IPS DF 6.9 (cell line): ENCODE data around the gene SPEG.
A peak's percentile ranks its signal among the peaks of the same experiment; 100 is the strongest.

ENCODE experiments used
- DNase-seq: peaks from one replicate; pipeline ENCODE4 v3.0.0-alpha.2; 2013; ENCODE audit warnings: low read depth, low spot score
- H3K27ac ChIP-seq: one replicate; pipeline ENCODE4 v1.5.1; 2013; ENCODE audit warnings: low read length, control low read depth
- H3K27me3 ChIP-seq: 2 replicates; pipeline ENCODE4 v1.6.1; 2013; ENCODE audit warnings: mild to moderate bottlenecking, low read length; ENCODE audit not compliant: control insufficient read depth, insufficient read depth
- H3K36me3 ChIP-seq: 2 replicates; pipeline ENCODE4 v1.6.1; 2013; ENCODE audit warnings: low read length; ENCODE audit not compliant: control insufficient read depth, insufficient read depth
- H3K4me1 ChIP-seq: 2 replicates; pipeline ENCODE4 v1.6.1; 2013; ENCODE audit warnings: low read length; ENCODE audit not compliant: control insufficient read depth, insufficient read depth
- H3K4me3 ChIP-seq: 2 replicates; pipeline ENCODE4 v1.5.1; 2013; ENCODE audit warnings: mild to moderate bottlenecking, low read length
- H3K9me3 ChIP-seq: 2 replicates; pipeline ENCODE4 v1.6.1; 2013; ENCODE audit warnings: low read length, inconsistent platforms; ENCODE audit not compliant: control insufficient read depth, insufficient read depth
- WGBS: extraction: QIAGEN DNeasy Blood & Tissue Kit; methylation state at CpG from one replicate; pipeline ENCODE4 v1.1.7; 2013; ENCODE audit warnings: mixed read lengths, missing lambda C conversion rate; ENCODE audit not compliant: insufficient read length, insufficient coverage; 5-methylcytosine and 5-hydroxymethylcytosine counted together

SPEG gene

GRCh38 chr2:219435701-219436100 lies 1.1 kb downstream of the SPEG start:
- Histone ChIP-seq H3K4me1 (0 out of 2 replicates have a peak, but pooled peaks cover under 1% of the 10 kb centered on the region), H3K36me3 (no peaks in the 10 kb centered on the region), H3K4me3 (no peak overlapping the region), H3K27ac (no peak overlapping the region), H3K27me3 (no peaks in the 10 kb centered on the region), H3K9me3 (no peaks in the 10 kb centered on the region)
- DNase-seq: no peak
- no CpG with 5 or more reads among the region's 6 CpGs for WGBS

GRCh38 chr2:219436491-219436890 lies 1.8 kb downstream of the SPEG start:
- H3K4me1 ChIP-seq: peaks cover 3% of the 10 kb centered on the region; the same call in 1 of the 2 replicates
- H3K27ac ChIP-seq: no peak overlapping the region
- no peaks in the 10 kb centered on the region for H3K9me3 ChIP-seq
- no peak for DNase-seq
- H3K27me3 ChIP-seq: peaks cover 5% of the 10 kb centered on the region; the same call in 1 of the 2 replicates
- no CpG with 5 or more reads among the region's 5 CpGs for WGBS
- H3K4me3 ChIP-seq: no peak overlapping the region
- H3K36me3 ChIP-seq: no peaks in the 10 kb centered on the region

DNA sequence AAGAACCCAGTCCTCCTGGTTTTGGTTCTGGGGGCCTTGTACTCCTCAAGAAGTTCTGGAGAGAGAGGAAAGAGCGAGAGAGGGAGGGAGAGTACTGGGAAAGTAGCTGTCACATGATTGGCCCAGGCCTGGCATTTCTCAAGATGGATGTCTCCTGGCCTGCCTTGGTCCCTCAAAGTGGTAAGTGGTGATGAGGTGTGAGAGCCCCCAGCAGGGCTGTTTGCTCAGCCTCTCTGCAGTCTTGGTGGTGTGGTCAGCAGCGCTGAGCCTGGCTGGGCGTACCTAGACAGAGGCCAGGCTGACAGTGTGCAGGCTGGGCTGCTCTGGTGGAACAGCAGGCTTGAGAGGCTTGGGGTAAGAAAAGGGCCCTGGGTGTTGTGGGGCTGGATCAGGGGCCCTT lies 2.5 kb downstream of the SPEG start:
- H3K4me3 ChIP-seq: no peak overlapping the region
- peaks cover 4% of the 10 kb centered on the region; the same call in 1 of the 2 replicates for H3K4me1 ChIP-seq
- WGBS: no CpG with 5 or more reads among the region's 3 CpGs
- H3K36me3 ChIP-seq: no peaks in the 10 kb centered on the region
- no peak for DNase-seq
- H3K27me3 ChIP-seq: peaks cover 5% of the 10 kb centered on the region; the same call in 1 of the 2 replicates
- H3K9me3 ChIP-seq: no peaks in the 10 kb centered on the region
- no peak overlapping the region for H3K27ac ChIP-seq

- DNase-seq: no peak
- no CpG with 5 or more reads among the region's 6 CpGs for WGBS
- Histone ChIP-seq H3K27me3 (peaks cover 5% of the 10 kb centered on the region; the same call in 1 of the 2 replicates), H3K36me3 (no peaks in the 10 kb centered on the region), H3K27ac (no peak overlapping the region), H3K9me3 (no peaks in the 10 kb centered on the region), H3K4me1 (peaks cover 5% of the 10 kb centered on the region; the same call in 1 of the 2 replicates), H3K4me3 (no peak overlapping the region)
These were observed 3.1 kb downstream of the SPEG start for GRCh38 chr2:219437690-219438206.

DNA sequence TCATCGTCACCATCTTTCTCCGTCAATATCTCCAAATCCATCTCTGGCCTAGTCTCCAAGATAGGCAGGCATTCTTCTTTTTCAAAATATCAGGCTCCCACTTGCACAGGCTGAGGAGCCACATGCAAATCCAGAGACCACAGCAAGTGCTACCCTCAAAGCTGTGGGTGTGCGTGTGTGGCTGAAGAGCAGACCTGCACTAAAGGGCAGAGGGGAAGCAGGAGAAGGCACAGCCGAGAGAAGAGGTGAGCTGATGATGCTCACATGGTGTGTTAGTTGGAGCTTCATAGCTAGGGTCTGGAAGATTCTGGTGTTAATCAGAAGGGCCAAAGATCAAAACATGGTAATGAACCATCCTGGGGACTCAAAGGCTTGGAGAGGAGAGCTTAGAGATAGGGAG lies 3.8 kb downstream of the SPEG start:
- no CpG with 5 or more reads among the region's 4 CpGs for WGBS
- H3K4me3 ChIP-seq: no peak overlapping the region
- no peak overlapping the region for H3K27ac ChIP-seq
- H3K27me3 ChIP-seq: peaks cover 7% of the 10 kb centered on the region; the same call in 1 of the 2 replicates
- no peak for DNase-seq
- H3K9me3 ChIP-seq: no peaks in the 10 kb centered on the region
- no peaks in the 10 kb centered on the region for H3K36me3 ChIP-seq
- peaks cover 6% of the 10 kb centered on the region; the same call in 1 of the 2 replicates for H3K4me1 ChIP-seq

DNA sequence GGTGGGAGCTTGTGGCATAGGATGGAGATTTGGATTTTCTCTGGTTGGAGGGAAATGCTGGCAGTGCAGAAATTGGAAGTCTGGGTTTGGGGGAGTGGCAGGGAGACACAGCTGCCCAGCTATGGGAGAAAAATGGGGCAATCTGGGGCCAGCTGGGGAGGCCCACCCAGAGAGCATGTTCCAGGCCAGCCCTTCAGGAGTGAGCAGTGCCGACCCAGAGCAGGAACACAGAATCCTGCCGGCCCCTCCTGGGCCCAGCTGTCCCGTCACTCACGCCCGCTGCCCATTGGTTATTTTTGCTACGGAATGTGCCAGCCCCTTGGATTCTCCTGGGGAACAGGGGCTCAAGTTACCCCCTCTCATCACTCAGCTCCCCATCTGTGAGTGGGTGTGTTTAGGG lies 4.9 kb downstream of the SPEG start:
- H3K27me3 ChIP-seq: peaks cover 7% of the 10 kb centered on the region; the same call in 1 of the 2 replicates
- H3K36me3 ChIP-seq: no peaks in the 10 kb centered on the region
- DNase-seq: no peak
- H3K27ac ChIP-seq: no peak overlapping the region
- no peaks in the 10 kb centered on the region for H3K9me3 ChIP-seq
- no peak overlapping the region for H3K4me3 ChIP-seq
- peaks cover 6% of the 10 kb centered on the region; the same call in 1 of the 2 replicates for H3K4me1 ChIP-seq
- no CpG with 5 or more reads among the region's 6 CpGs for WGBS

DNA sequence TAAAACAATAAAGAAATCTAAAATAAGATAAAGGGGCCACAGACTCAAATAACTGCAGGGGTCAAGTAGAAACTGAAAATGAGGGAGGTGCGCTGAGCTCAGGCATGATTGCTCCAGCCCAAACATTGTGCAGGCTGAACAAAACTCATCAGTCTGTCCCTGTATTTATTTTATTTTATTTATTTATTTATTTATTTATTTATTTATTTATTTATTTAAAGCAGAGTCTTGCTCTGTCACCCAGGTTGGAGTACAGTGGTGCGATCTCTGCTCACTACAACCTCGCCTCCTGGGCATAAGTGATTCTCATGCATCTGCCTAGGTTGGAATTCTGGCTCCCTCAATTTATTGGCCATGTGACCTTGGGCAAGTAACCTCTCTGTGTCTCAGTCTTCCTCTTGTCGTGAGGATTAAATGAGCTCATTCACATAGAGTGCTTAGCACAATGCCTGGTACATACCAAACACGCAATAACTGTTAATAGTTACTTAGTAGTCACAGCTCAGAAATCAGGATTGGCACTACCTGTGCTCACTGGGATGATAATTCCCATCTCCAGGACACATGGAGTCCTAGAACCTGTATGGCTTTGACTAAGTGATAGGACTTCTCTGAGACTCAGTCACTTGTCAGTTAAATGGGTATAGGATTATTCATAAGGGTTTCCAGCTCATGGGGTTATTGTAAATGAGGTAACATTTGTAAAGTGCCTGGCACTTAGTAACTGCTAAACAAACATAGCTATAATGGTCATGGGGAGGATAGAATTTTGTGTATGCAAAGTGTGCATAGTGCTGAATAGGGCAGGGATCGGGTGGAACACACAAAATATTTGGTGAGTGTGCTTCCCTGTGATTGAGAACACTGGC lies 6.0 kb downstream of the SPEG start:
- WGBS: no CpG with 5 or more reads among the region's 6 CpGs
- no peak for DNase-seq
- Histone ChIP-seq H3K4me3 (no peak overlapping the region), H3K27me3 (peaks cover 7% of the 10 kb centered on the region; the same call in 1 of the 2 replicates), H3K9me3 (no peaks in the 10 kb centered on the region), H3K36me3 (no peaks in the 10 kb centered on the region), H3K4me1 (peaks cover 8% of the 10 kb centered on the region; the same call in 1 of the 2 replicates), H3K27ac (no peak overlapping the region)

DNA sequence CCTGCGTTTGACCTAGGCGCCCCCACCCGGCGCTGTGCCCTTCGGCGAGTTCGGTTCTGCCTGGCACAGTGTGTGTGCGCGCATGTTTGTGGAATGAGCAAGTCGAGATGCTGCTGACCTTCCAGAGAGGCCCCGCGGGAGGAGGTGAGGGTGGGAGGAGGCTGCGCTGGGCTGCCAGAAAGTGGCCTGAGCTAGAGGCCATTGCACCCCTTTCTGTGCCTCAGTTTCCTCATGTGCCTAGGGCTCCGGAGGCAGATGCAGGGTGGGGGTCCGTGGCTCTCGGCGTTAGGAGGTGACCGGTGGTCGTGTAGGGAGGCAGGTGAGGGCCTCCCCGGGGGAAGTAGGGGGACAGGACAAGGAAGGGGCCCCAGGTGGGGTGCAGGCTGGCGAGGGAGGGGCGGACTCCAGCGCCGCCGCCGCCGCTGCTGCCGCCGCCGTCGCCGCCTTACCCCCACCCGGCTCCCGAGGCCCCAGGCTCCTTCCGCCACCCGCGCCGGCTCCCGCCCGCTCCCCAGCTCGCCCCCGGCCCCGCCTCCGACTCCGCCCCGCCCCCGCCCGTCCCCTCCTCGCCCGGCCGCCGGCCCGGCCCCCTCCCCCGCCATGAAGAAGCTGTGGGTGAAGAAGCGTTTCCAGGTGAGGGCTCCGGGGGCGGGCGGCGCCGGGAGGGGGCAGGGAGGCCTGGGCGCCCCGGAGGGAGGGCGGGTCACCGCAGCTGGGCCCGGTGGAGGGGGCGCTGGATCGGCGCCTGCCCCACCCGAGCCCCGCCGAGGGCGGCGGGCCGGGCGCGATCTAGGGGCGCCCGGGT lies 7.0 kb downstream of the SPEG start:
- no peak overlapping the region for H3K27ac ChIP-seq
- DNase-seq: no peak
- peak overlapping the region; percentile 74 for H3K4me3 ChIP-seq
- H3K36me3 ChIP-seq: no peaks in the 10 kb centered on the region
- peaks cover 7% of the 10 kb centered on the region; the same call in 1 of the 2 replicates for H3K27me3 ChIP-seq
- H3K4me1 ChIP-seq: peaks cover 10% of the 10 kb centered on the region; the same call in 1 of the 2 replicates
- no peaks in the 10 kb centered on the region for H3K9me3 ChIP-seq
- WGBS: no CpG with 5 or more reads among the region's 78 CpGs

DNA sequence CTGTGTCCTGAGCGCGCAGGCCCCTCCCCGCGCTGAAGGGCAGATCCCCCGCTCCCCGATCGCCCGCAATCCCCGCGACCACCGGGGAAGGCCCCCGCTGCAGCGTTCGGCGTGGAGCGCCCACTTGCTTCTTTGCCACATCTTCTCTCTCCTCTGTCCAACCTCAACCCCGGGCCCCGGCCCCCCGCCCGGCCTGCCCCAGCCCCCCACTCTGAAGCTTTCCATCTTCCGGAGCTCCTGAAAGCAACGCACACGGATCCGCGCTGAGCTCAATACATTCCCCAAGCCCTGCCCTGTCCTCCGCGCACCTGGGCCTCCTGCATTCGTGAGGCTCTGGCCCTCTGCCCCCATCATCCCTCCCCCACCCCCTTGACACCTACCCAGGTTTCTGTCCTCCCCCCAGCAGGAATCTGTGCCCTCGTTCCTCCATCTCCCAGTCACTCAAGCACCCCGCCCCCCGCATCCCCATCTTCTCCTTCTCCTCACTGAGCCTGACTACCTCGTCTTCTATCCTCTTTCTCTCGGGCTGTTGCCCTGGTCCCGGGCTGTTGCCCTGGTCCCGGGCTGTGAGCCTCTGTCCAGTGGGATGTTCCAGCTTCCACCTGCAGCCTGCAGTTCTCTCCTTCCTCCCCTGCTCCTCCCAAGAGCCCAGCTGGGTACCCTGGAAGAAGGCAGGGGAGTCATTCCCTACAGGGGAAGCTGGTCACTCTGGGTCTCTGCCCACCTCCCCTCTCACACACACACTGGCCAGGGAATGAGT lies 7.8 kb downstream of the SPEG start:
- no CpG with 5 or more reads among the region's 35 CpGs for WGBS
- Histone ChIP-seq H3K36me3 (no peaks in the 10 kb centered on the region), H3K9me3 (no peaks in the 10 kb centered on the region), H3K27ac (no peak overlapping the region), H3K4me1 (peaks cover 10% of the 10 kb centered on the region; the same call in 1 of the 2 replicates), H3K4me3 (peak overlapping the region; percentile 74), H3K27me3 (peaks cover 7% of the 10 kb centered on the region; the same call in 1 of the 2 replicates)
- no peak for DNase-seq
